Astrocyte of the spinal cord (primary cell): ENCODE measurements around the gene AGBL5.
A peak's percentile ranks its signal among the peaks of the same experiment; 100 is the strongest.

Source experiments
- DNase-seq: peaks from one replicate; pipeline ENCODE4 v3.0.0; 2011; ENCODE audit warnings: low read depth, low spot score
- H3K4me3 ChIP-seq: 2 replicates; pipeline ENCODE4 v1.5.1; 2011; ENCODE audit warnings: low read depth, mild to moderate bottlenecking, low read length, moderate library complexity
- CTCF ChIP-seq: IDR thresholded peaks from 2 replicates; pipeline ENCODE4 v1.5.1; 2012; ENCODE audit warnings: low read depth, mild to moderate bottlenecking, low read length, inconsistent platforms
- in situ Hi-C: cut with HindIII; loops from 2 replicates; pipeline ENCODE4 v1.10.0; 2017; ENCODE audit warnings: low sequenced_read_pairs

Gene AGBL5

GRCh38 chr2:27084297-27085061 lies 33.0 kb downstream of the AGBL5 start:
- in situ Hi-C loops, result no loop called here
- no peak overlapping the region for H3K4me3 ChIP-seq
- no peak for TF ChIP-seq CTCF
- DNase-seq, result no peak

GRCh38 chr2:27085062-27085672 lies 33.7 kb downstream of the AGBL5 start:
- no peak for TF ChIP-seq CTCF

DNA sequence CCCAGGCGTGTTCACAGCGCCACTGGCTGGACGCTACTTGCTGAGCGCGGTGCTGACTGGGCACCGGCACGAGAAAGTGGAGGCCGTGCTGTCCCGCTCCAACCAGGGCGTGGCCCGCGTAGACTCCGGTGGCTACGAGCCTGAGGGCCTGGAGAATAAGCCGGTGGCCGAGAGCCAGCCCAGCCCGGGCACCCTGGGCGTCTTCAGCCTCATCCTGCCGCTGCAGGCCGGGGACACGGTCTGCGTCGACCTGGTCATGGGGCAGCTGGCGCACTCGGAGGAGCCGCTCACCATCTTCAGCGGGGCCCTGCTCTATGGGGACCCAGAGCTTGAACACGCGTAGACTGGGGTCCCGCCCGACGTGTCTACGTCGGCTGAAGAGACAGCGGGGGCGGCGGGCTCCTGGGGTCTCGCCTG lies 34.2 kb downstream of the AGBL5 start:
- H3K4me3 ChIP-seq, result peak overlapping the region; percentile 51
- DNase-seq, result peak; percentile 70
- peak; percentile 56 for TF ChIP-seq CTCF
- in situ Hi-C loops, result no loop called here

More at GRCh38 chr2:27085062-27085672, 33.7 kb downstream of the AGBL5 start:
- H3K4me3 ChIP-seq, result peak overlapping the region; percentile 51
- in situ Hi-C loops, result no loop called here
- DNase-seq, result no peak

DNA sequence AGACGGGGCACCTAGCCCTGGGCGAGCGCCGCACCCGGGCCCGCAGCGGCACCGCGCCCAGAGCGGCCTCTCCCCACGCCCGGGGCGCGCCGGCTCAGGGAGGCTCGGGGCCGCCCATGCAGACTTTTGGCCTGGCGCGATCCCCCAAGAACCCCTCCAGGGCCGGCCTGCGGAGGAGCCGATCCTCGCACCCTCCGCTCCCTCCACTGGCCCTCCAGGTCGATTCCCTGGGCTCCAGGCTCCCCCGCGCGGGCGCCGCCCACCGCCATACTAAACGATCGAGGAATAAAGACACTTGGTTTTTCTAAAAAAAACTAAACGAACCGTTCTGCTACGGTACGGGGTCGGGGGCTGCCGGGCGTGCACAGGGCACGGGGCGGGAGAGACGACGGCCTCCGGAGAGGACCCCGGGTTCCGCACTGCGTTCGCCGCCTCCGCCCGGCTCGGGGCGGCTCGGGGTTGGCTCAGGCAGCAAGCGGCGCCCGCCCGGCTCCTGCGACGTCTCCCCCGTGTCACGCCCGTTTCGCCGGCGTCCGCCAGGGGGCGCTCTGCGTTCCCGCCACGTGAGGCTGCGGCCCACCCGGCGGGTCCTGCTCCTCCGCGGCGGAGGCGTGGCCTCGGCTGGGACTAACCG lies 34.7 kb downstream of the AGBL5 start:
- H3K4me3 ChIP-seq, result peak overlapping the region; percentile 51
- in situ Hi-C loops, result no loop called here
- peak; percentile 68 for TF ChIP-seq CTCF
- DNase-seq, result peak; percentile 91

GRCh38 chr2:27086724-27087593 lies 35.5 kb downstream of the AGBL5 start, which contains the start of gene KHK:
KHK (plus strand) TSS chr2:27086772; CDS start chr2:27087260, 488 bp downstream.
- peak within 1 kb of the TSS; percentile 51 for H3K4me3 ChIP-seq
- DNase-seq, result peak; percentile 27
- in situ Hi-C loops, result no loop called here
- no peak for TF ChIP-seq CTCF

- no peak for DNase-seq
- in situ Hi-C loops, result no loop called here
- TF ChIP-seq CTCF, result no peak
- H3K4me3 ChIP-seq, result no peak overlapping the region
Measured at GRCh38 chr2:27087823-27088410, 36.4 kb downstream of the AGBL5 start.
